HepG2 (cell line): Measurements from ENCODE around the gene APBA3. TPM values are rescaled to one million over a fixed set of nuclear protein-coding genes. Genes with fewer than 3 reads are reported as not detected.

Source experiments
- E2F1 ChIP-seq: sonication (generic); formaldehyde crosslinking; IDR thresholded peaks from 2 replicates; pipeline ENCODE4 v1.5.0; 2020; ENCODE audit warnings: missing genetic modification reagents
- HOXD1 ChIP-seq: sonication (generic); formaldehyde crosslinking; IDR thresholded peaks from 2 replicates; pipeline ENCODE4 v1.5.0; 2020; ENCODE audit warnings: missing genetic modification reagents
- NRL ChIP-seq: sonication (generic); formaldehyde crosslinking; IDR thresholded peaks from 2 replicates; pipeline ENCODE4 v1.5.0; 2020; ENCODE audit warnings: missing genetic modification reagents, mild to moderate bottlenecking, moderate library complexity, borderline replicate concordance
- SIX1 ChIP-seq: sonication (generic); formaldehyde crosslinking; IDR thresholded peaks from 2 replicates; pipeline ENCODE4 v1.4.0; 2020; ENCODE audit warnings: missing genetic modification reagents, borderline replicate concordance
- ZBTB40 ChIP-seq, 2 experiments: fragments of 450-650 bp in 1 of 2; sonication (generic) in 1 of 2; formaldehyde crosslinking in 1 of 2; IDR thresholded peaks; 2 replicates each; pipeline versions ENCODE4 v1.6.1 to v1.8.0; 2016 to 2022; ENCODE audit warnings: antibody characterized with exemption in 1 of 2, mild to moderate bottlenecking in 1 of 2, missing genetic modification reagents in 1 of 2
- ZNF564 ChIP-seq: sonication (generic); formaldehyde crosslinking; IDR thresholded peaks from 2 replicates; pipeline ENCODE4 v1.8.1; 2023; ENCODE audit warnings: mild to moderate bottlenecking, missing genetic modification reagents
- ZNF646 ChIP-seq: sonication (generic); formaldehyde crosslinking; IDR thresholded peaks from 2 replicates; pipeline ENCODE4 v1.9.0; 2021; ENCODE audit warnings: mild to moderate bottlenecking, missing genetic modification reagents
- polyA plus RNA-seq, 8 experiments: library from polyadenylated mRNA; depleted of rRNA in 3 of 8; stranded (reverse) in 7 of 8; unstranded in 1 of 8; fragments of >200 nt; fragmentation: Illumina TruSeq in 4 of 8; extraction: Trizol in 4 of 8; gene quantifications; 2 replicates each; pipeline versions ENCODE4 v1.2.1 to v1.2.3, GENCODE V29; 2011 to 2016; ENCODE audit warnings: low read depth in 4 of 8, missing spikeins in 1 of 8, mixed read lengths in 1 of 8; ENCODE audit not compliant: insufficient read depth in 1 of 8
- total RNA-seq, 5 experiments: library from RNA; depleted of rRNA; stranded (reverse); fragments of >200 nt; fragmentation: Illumina TruSeq; extraction: Trizol; gene quantifications; 2 replicates each; pipeline ENCODE4 v1.2.3, GENCODE V29; 2016; ENCODE audit warnings: low read depth in 1 of 5

Gene APBA3
- total and polyA plus RNA-seq, 2 of the 13 experiments (the other 11 are each of a cell fraction or from before 2014, with no cell fraction given) = 14.2 to 14.3 TPM

- 0 out of 2 replicates have a peak, but pooled peaks have one; percentile 26 for TF ChIP-seq E2F1 (CRISPR knock-in tag)
- no peak for TF ChIP-seq ZBTB40 (IDR thresholded peaks at IDR 0.05)
- no peak for TF ChIP-seq ZBTB40 (CRISPR knock-in tag; IDR thresholded peaks at IDR 0.05)
- no peak; the same call in 1 of the 2 replicates for TF ChIP-seq NRL (CRISPR knock-in tag)
- no peak for TF ChIP-seq SIX1 (CRISPR knock-in tag)
- TF ChIP-seq ZNF646 (CRISPR knock-in tag) = no peak
- no peak for TF ChIP-seq HOXD1 (CRISPR knock-in tag)
- no peak for TF ChIP-seq ZNF564 (CRISPR knock-in tag)
Observed at GRCh38 chr19:3762501-3763459, 1.3 kb upstream of the APBA3 start, which contains the start of gene MRPL54 (continued).
